Breast epithelium (tissue), 3 donors: ENCODE data around the gene ARHGEF10L.

Source experiments
- CTCF ChIP-seq, 3 donors: fragments of 450-650 bp; IDR thresholded peaks; one replicate each; pipeline ENCODE4 v1.5.1; 2016 to 2017; ENCODE audit warnings: antibody characterized with exemption in 3 of 3, mild to moderate bottlenecking in 3 of 3, moderate library complexity in 3 of 3
- POLR2A ChIP-seq: fragments of 450-650 bp; IDR thresholded peaks from one replicate; pipeline ENCODE4 v1.6.1; 2016; ENCODE audit warnings: antibody characterized with exemption, mild to moderate bottlenecking, moderate library complexity
- POLR2AphosphoS5 ChIP-seq, 3 donors: sonication (generic); formaldehyde crosslinking; IDR thresholded peaks; one replicate each; pipeline ENCODE4 v1.6.1; 2017; ENCODE audit warnings: antibody characterized with exemption in 3 of 3

- TF ChIP-seq POLR2A (no peak), CTCF (IDR thresholded peaks at IDR 0.05) (no peak), POLR2AphosphoS5 (IDR thresholded peaks at IDR 0.05) (no peak)
These were observed 184.7 kb downstream of the ARHGEF10L start for GRCh38 chr1:17724150-17724549.
